Right lobe of liver (tissue), 4 donors: ENCODE results near the gene NFASC.

Source experiments
- POLR2A ChIP-seq: fragments of 450-650 bp; IDR thresholded peaks from one replicate; pipeline ENCODE4 v1.6.1; 2017; ENCODE audit warnings: antibody characterized with exemption, mild to moderate bottlenecking
- TF ChIP-seq, protein P1 (sequence below), 4 donors: fragments of 200-600 bp in 3 of 4; fragments of 450-650 bp in 1 of 4; IDR thresholded peaks; one replicate each; pipeline versions ENCODE4 v1.5.1 to v1.8.0; 2016 to 2022; ENCODE audit warnings: antibody characterized with exemption in 4 of 4, mild to moderate bottlenecking in 2 of 4
- donor health status: DM: no; HTN: no; CAD: no.
- donor health status: DM: no; HTN: no; CAD: no.
- donor health status: DM: no; HTN: yes; CAD: no.

DNA sequence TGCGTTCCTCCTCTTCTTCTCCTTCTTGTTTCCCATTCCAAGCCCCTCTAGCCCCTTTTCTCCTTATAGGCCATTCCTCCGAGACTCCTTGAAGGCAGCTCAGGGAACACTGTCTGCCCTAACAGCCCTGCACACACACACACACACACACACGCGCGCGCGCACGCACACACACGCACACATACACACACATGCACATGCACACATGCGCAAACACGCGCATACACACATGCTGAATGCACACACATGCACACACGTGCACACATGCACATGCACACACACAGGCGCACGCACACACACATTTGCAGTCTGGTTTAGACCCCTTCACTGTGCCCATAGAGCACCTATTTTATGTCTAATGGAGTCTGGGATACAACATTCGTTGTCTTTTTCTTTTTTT, 154.6 kb downstream of the NFASC start:
- TF ChIP-seq, protein P1, sequence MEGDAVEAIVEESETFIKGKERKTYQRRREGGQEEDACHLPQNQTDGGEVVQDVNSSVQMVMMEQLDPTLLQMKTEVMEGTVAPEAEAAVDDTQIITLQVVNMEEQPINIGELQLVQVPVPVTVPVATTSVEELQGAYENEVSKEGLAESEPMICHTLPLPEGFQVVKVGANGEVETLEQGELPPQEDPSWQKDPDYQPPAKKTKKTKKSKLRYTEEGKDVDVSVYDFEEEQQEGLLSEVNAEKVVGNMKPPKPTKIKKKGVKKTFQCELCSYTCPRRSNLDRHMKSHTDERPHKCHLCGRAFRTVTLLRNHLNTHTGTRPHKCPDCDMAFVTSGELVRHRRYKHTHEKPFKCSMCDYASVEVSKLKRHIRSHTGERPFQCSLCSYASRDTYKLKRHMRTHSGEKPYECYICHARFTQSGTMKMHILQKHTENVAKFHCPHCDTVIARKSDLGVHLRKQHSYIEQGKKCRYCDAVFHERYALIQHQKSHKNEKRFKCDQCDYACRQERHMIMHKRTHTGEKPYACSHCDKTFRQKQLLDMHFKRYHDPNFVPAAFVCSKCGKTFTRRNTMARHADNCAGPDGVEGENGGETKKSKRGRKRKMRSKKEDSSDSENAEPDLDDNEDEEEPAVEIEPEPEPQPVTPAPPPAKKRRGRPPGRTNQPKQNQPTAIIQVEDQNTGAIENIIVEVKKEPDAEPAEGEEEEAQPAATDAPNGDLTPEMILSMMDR (IDR thresholded peaks at IDR 0.05), result no peak
- no peak for TF ChIP-seq POLR2A
